Femur (tissue), 1 donor: ENCODE results near the gene HMCN2.

Experiments used
- DNase-seq: peaks from one replicate; pipeline ENCODE4 v3.0.0-alpha.2; 2017

The HMCN2 gene, protein sequence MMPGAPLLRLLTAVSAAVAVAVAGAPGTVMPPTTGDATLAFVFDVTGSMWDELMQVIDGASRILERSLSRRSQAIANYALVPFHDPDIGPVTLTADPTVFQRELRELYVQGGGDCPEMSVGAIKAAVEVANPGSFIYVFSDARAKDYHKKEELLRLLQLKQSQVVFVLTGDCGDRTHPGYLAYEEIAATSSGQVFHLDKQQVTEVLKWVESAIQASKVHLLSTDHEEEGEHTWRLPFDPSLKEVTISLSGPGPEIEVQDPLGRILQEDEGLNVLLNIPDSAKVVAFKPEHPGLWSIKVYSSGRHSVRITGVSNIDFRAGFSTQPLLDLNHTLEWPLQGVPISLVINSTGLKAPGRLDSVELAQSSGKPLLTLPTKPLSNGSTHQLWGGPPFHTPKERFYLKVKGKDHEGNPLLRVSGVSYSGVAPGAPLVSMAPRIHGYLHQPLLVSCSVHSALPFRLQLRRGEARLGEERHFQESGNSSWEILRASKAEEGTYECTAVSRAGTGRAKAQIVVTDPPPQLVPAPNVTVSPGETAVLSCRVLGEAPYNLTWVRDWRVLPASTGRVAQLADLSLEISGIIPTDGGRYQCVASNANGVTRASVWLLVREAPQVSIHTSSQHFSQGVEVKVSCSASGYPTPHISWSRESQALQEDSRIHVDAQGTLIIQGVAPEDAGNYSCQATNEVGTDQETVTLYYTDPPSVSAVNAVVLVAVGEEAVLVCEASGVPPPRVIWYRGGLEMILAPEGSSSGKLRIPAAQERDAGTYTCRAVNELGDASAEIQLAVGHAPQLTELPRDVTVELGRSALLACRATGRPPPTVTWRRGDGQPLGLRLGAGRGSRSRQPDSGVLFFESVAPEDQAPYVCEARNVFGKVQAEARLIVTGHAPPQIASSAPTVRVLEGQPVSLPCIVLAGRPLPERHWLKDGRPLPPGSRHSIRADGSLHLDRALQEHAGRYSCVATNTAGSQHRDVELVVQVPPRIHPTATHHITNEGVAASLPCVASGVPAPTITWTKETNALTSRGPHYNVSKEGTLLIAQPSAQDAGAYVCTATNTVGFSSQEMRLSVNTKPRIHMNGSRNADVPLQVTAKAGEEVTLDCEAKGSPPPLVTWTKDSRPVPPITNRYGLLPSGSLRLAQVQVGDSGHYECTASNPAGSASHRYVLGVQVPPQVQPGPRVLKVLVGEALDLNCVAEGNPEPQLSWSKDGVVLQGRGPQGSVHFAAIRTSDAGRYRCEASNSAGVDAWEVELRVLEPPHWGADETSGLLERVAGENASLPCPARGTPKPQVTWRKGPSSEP (N-terminal part only)

GRCh38 chr9:130265431-130266235, at the start of gene HMCN2:
TSS of gene HMCN2 (plus strand) at chr9:130265760. CDS start at chr9:130265879, 119 bp downstream.
- no peak for DNase-seq

DNA sequence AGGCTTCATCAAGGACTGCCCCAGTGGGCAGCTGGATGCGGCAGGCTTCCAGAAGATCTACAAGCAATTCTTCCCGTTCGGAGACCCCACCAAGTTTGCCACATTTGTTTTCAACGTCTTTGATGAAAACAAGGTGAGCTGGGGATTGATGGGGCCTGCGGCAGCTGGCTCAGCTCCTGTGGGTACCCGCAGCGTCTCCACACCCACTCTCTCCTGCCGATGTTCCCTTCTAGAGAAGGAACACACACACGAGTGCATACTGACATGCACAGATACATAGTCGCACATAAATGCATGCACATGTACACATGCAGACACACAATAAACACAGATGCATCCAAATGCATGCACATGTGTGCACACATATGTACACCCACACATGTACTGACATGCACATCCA, 47.7 kb upstream of the HMCN2 start:
- no peak for DNase-seq

DNA sequence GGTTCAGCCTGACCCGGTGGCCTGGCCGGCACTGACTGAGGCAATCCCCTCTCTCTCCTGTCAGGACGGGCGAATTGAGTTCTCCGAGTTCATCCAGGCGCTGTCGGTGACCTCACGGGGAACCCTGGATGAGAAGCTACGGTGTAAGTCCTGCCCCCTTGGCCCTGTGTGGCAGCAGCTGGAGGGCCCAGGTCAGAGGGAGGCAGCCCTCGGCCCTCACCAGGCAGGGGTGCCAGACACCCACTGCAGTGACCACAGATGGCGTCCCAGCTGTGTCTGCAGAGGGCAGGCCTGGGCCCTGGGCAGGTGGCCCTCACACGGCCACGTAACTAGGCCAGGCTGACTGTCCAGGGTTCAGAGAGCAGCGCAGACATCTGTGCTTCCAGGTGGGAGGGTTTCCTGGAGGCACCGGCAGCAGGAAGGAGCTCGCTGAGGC, 45.9 kb upstream of the HMCN2 start:
- DNase-seq: no peak

GRCh38 chr9:130220352-130220751, 45.2 kb upstream of the HMCN2 start:
- DNase-seq: peak; percentile 57

DNA sequence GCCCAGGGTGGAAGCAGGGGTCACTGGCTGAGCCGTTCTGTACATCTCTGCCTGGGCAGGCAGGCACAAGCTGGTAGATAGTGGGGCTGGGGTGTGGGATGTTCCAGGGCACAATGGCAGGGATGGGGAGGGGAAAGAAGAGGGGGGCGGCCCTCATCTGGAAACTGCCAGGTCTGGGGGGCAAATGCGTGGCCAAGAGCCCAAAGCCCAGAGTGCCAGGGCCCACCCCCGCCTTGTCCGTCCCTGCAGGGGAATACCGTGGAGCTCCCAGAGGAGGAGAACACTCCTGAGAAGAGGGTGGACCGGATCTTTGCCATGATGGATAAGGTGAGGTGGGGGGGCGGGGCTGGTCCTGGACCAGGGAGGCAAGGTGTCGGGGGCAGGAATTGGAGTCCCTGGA, 42.7 kb upstream of the HMCN2 start:
- no peak for DNase-seq

- no peak for DNase-seq
These were observed 40.5 kb upstream of the HMCN2 start for GRCh38 chr9:130225071-130225470.

GRCh38 chr9:130225586-130225985, 40.0 kb upstream of the HMCN2 start:
- no peak for DNase-seq

DNA sequence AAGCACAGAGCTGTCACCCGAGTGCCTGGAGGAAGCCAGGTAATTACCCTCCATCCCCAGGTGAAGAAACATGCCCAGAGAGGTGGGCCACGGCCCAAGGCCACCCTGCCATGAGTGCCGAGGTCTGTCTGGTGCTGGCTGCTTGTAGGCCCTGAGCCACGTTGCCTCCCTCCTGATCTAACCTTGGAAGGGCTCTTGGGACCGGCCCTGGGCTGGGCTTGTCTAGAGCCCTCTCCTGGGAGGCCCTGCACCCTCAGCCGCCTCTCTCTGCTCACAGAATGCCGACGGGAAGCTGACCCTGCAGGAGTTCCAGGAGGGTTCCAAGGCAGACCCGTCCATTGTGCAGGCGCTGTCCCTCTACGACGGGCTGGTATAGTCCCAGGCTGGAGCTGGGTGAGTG, 39.4 kb upstream of the HMCN2 start:
- DNase-seq: no peak

DNA sequence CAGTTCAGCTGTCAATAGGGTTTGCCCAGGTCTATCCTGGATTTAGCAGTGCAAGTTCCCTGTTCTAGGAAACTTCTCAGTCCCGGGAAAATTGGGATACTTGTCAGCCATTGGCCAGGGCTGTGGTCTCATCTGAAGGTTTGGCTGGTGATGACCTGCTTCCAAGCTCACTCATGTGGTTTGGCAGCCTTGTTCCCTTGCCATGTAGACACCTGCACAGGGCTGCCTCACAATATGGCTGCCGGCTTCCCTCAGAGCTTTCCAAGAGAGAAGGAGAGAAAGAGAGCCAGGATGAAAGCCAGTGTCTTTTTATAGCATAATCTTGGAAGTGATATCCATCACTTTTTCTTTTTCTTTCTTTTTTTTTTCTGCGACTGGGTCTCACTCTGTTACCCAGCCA, 37.7 kb upstream of the HMCN2 start:
- DNase-seq: no peak

DNA sequence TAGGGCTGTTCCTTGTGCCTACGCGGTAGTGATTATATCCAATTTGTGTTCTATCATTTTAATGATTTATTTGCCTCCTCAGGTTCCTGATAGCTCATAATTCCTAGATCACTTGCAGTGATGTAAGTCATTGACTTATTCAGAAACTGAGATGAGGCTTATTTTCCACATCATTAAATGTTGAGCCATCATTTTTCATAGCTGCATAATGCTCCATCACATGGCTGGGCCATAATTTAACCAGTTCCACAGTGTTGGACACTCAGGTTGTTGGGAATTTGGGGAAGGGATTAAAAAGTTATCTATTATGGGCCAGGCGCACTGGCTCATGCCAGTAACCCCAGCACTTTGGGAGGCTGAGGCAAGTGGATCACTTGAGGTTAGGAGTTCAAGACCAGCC, 35.8 kb upstream of the HMCN2 start:
- no peak for DNase-seq

DNA sequence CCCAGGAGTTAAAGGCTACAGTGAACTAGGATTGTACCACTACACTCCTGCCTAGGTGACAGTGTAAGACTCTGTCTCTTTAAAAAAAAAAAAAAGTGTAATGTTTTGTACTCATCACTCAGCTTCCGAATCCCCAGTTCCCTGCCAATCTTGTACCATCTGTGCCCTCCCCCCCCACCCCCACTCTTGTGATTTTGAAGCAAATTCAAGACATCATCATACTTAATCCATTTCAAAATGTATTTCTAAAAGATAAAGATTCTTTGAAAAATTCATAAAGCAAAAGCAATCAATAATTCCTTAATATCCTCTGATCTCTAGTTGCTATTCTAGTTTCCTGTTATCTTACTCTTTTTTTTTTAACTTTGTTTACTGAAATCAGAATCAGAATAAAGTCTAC, 34.9 kb upstream of the HMCN2 start:
- DNase-seq: no peak

- DNase-seq: no peak
These were observed 32.5 kb upstream of the HMCN2 start for GRCh38 chr9:130232899-130233586.

DNA sequence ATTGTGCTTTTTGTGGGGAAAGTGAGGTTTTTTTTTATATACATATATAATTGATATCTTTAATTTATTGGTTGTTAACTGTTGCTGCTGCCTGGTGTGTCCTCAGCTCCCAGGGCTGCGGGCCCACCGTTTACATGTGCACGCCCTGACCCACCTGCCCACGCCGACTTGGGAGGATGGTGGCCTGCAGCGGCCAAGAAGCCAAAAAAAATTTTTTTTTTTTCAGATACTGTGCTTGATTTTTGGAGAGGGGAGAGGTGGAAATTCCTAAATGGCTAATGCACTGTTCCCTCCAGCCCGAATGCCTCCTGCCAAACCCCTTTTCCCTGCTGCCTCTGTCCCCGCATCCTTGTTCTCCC, 32.0 kb upstream of the HMCN2 start:
- DNase-seq: no peak

DNA sequence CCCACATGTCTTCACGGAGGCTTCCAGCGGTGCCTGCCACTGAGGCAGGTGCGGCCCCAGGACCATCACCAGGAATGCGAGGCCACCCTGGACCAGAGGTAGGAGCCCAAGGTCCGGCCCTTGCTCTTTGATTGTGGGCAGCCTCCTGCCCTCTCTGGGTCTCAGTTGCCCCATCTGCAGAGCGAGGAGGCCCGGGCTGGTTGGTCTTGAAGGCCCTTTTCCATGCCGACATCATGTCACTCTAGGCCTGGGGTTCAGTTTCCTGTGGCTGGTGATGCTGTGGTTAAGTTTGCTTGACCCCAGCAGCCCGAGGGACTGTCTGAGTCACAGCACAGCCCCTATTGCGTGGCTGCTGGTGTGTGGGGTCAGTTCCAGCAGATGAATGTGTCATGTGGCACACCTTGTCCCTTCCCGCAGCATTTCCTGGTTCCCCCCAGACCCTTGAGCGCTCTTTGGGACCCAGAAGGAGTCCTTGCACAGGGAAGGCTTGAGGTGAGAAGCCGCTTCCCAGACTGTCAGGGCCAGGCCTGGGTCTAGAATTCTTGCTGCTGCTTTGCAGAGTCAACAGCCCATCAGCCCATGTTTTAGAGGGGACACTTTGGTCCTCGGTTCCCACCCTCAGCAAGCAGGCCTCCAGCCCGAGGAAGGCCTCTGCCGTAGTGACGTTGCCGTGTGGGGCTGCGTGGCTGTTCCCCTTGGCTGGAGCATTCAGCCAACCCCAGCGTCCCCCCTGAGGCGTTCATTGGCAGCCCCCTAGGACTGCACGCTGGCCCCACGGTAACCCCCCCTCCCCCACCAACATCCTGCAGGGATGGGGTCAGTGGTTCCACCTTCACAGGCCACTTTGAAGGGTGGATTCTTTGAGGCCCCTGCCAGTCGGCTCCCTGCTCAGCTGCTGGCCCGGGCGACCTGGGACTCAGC, 31.0 kb upstream of the HMCN2 start:
- DNase-seq: no peak

GRCh38 chr9:130235558-130236435, 29.8 kb upstream of the HMCN2 start:
- DNase-seq: peak; percentile 84

DNA sequence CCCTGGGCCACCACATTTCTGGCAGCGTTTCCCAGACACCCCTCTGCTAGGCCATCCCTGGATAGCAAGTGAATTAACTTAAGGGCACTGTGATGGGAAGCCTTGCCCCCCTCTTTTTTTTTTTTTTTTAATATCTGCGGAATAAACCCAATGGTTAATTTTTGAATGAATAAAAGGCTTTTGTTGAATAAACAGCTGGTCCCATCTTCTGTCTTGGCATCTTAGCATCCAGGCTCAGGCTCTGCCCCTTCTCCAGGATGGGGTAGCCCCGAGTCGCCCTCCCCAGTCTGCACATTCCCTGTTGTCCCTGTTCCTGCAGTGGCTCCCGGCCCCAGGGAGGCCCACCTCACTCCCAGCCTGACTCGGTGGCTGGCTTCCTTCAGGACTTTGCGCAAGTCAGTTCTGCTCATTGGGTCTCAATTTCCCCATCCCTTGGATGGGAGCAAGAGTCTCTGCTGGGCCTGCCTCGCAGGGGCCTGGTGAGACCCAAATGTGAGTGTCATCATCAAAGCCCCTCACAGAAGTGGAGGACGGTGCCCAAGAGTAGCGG, 29.0 kb upstream of the HMCN2 start:
- DNase-seq: peak; percentile 14

- no peak for DNase-seq
These were observed 28.5 kb upstream of the HMCN2 start for GRCh38 chr9:130237076-130237475.

- peak; percentile 23 for DNase-seq
These were observed 27.6 kb upstream of the HMCN2 start for GRCh38 chr9:130237763-130238524.
